GM13976 (cell line): ENCODE measurements around the gene C19orf85.
A peak's percentile ranks its signal among the peaks of the same experiment; 100 is the strongest.

Source experiments
- DNase-seq: peaks from one replicate; pipeline ENCODE4 v3.0.0; 2012; ENCODE audit warnings: low spot score
- CTCF ChIP-seq: IDR thresholded peaks from 2 replicates; pipeline ENCODE4 v1.5.1; 2012; ENCODE audit warnings: borderline replicate concordance, mild to moderate bottlenecking; ENCODE audit not compliant: insufficient read depth; ENCODE audit errors: extremely low read depth, missing control alignments, control extremely low read depth
- in situ Hi-C: fragments of 300-500 bp; cut with MboI; formaldehyde crosslinking; loops from one replicate; pipeline ENCODE4 v1.12.0; 2022; ENCODE audit warnings: low sequenced_read_pairs, mixed read lengths, inconsistent platforms; ENCODE audit not compliant: unreplicated experiment

The C19orf85 gene

GRCh38 chr19:55467236-55468053 is 2.9 kb upstream of the C19orf85 start:
- DNase-seq = peak; percentile 89

DNA sequence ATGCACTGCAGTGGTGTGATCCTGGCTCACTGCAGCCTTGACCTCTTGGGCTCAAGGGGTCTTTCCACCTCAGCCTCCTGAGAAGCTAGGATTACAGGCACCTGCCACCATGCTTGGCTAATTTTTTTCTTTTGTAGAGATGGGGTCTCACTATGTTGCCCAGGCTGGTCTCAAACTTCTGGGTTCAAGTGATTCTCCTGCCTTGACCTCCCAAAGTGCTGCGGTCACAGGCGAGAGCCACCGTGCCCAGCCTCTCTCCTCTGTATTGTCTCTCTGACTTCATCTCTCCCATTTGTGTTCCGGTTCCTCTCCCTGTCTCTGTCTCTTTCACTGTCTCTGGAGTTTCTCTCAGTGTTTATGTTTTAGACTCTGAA is 1.7 kb upstream of the C19orf85 start:
- TF ChIP-seq CTCF = no peak
- DNase-seq = no peak
- in situ Hi-C loops = no loop called here

More at GRCh38 chr19:55467236-55468053, 2.9 kb upstream of the C19orf85 start:
- peak; percentile 96 for TF ChIP-seq CTCF
- in situ Hi-C loops = no loop called here

DNA sequence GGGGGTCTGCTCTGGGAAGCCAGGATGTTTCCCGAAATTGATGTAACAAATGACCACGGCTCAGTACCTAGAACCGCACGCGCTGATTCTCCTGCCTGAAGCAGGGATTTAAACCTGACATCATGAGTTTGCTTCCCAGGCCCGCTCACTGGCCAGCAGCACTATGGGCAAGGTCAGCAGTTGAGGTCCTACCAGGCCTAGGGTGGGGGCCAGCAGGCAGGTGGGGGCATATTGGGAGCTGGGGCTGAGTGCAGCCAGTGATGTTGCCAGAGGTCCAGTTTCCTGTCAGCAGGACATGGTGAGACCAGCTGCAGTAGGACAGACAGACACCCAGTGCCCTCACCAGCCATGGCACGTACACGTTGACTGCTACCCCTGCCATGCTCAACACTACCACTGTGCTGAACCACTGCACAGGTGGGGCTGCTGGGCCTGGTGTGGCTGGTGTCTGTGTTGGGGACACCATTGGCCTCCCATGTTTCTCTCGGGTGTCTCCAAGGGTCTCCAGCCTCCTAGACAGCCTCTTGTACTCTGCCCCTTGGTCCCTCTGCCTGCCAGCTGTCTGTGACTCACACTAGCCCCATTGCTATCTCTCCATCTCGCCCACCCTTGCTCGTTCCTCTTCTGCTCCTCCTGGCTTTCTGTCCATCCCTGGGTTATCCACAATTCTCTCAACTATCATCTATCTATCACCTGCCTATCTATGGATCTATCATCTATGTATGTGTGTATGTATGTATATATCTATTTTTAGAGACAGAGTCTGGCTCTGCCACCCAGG is 1.1 kb upstream of the C19orf85 start:
- in situ Hi-C loops = no loop called here
- DNase-seq = no peak
- no peak for TF ChIP-seq CTCF

DNA sequence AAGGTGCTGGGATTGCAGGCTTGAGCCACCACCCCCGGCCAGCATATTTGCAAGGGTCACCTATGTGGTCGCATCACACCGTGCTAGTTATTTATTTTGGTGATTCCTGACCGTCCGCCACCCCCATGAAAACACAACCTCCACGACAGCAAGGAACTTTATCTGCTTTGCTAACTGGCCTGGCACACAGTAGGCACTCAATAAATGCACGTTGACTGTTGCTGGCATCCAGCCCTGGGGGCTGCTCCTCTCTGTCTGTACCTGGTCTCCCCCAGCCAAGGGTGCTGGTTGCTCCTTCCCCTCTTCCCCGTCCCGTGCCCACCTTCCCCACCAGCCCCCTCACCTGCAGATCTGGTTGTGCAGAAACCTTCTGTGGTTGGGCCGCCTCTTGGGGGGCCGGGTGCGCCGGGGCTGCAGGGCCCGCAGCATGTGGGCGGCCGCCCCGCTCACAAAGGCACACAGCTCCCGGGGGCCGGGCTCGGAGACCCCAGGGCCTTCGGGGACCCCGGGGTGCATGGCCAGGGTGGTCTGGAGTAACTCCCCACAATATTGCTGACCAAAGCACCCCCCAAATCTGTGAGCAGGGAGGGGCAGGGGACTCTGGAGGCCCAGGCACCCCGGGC is 401 bp downstream of the C19orf85 start:
- DNase-seq = no peak
- TF ChIP-seq CTCF = no peak
- in situ Hi-C loops = no loop called here

- DNase-seq = no peak
- in situ Hi-C loops = no loop called here
- no peak for TF ChIP-seq CTCF
These were observed 944 bp downstream of the C19orf85 start for GRCh38 chr19:55463583-55464031.

GRCh38 chr19:55462722-55463121 is 1.8 kb downstream of the C19orf85 start:
- in situ Hi-C loops = no loop called here
- no peak for DNase-seq
- no peak for TF ChIP-seq CTCF
